ENCODE results near the gene RBFOX2. TPM values are rescaled to one million over a fixed set of nuclear protein-coding genes. Genes with fewer than 3 reads are reported as not detected.

Gene RBFOX2
- polyA plus RNA-seq, 1 of the 3 experiments (the other 2 are of a cell fraction) = 115 TPM

- Histone ChIP-seq H3K27me3 (ENCODE audit: insufficient read depth) (no peaks in the 10 kb centered on the region), H3F3A (replicated peaks; ENCODE audit: insufficient read depth) (peaks cover 3% of the 10 kb centered on the region), H3K27ac (ENCODE audit: low read depth in 2 of 2, low read length in 1 of 2) (no peak overlapping the region), H3K4me2 (no peak overlapping the region), H2AFZ (ENCODE audit: low read depth) (no peak overlapping the region), H3K9me2 (no peaks in the 10 kb centered on the region), H3K36me3 (replicated peaks in 1 of 2; ENCODE audit: control insufficient read depth in 1 of 2, insufficient read depth in 2 of 2, low read length in 1 of 2) (no peaks in the 10 kb centered on the region), H4K20me1 (ENCODE audit: insufficient read depth) (no peaks in the 10 kb centered on the region), H3K4me1 (ENCODE audit: control insufficient read depth in 1 of 2, insufficient read depth in 2 of 2, low read depth in 1 of 2, low read length in 1 of 2) (peaks cover 4 to 20% of the 10 kb centered on the region in 2 experiments; a peak in 3 of 4 replicates), H3K9me3 (no peaks in the 10 kb centered on the region), H3K79me2 (ENCODE audit: insufficient read depth) (no peaks in the 10 kb centered on the region), H3K4me3 (ENCODE audit: low read depth in 2 of 2, low read length in 1 of 2) (no peak overlapping the region), H3K9ac (no peak overlapping the region)
- POLR2A ChIA-PET = interaction anchor here (1.0 kb wide), 1 partner anchor 93 kb away, joined by 4 read pairs; no protein-coding TSS in a partner anchor
- TF ChIP-seq CHD2 (IDR thresholded peaks at IDR 0.05; ENCODE audit: low read length, partially characterized antibody) (no peak), TEAD4 (IDR thresholded peaks at IDR 0.05; ENCODE audit: borderline replicate concordance, insufficient read depth) (no peak), FOSL2 (IDR thresholded peaks at IDR 0.05; ENCODE audit: borderline replicate concordance, low read depth) (no peak), FOXM1 (IDR thresholded peaks at IDR 0.05; ENCODE audit: low read depth) (no peak), YY1 (IDR thresholded peaks at IDR 0.05; ENCODE audit: low read depth) (no peak), RCOR1 (IDR thresholded peaks at IDR 0.05; ENCODE audit: low read length) (no peak), RAD21 (IDR thresholded peaks at IDR 0.05; ENCODE audit: low read length) (no peak), JUND (IDR thresholded peaks at IDR 0.05) (no peak), TAF1 (IDR thresholded peaks at IDR 0.05; ENCODE audit: borderline replicate concordance, low read depth, low read length) (no peak), EZH2phosphoT487 (IDR thresholded peaks at IDR 0.05; ENCODE audit: borderline replicate concordance, low read depth) (no peak), TCF12 (IDR thresholded peaks at IDR 0.05) (no peak), MEF2A (IDR thresholded peaks at IDR 0.05; ENCODE audit: borderline replicate concordance, low read depth) (no peak), POLR2AphosphoS5 (IDR thresholded peaks at IDR 0.05; ENCODE audit: low read depth, low read length) (no peak), GATA2 (CRISPR knock-in tag; IDR thresholded peaks at IDR 0.05) (no peak), NRF1 (IDR thresholded peaks at IDR 0.05; ENCODE audit: low read depth, low read length) (no peak), EP300 (IDR thresholded peaks at IDR 0.05; ENCODE audit: borderline replicate concordance in 1 of 2, low read depth in 1 of 2, low read length in 1 of 2) (no peak), RFX5 (IDR thresholded peaks at IDR 0.05; ENCODE audit: low read length) (no peak), MAX (IDR thresholded peaks at IDR 0.05; ENCODE audit: low read depth) (no peak)
- TF ChIP-seq, protein P1, sequence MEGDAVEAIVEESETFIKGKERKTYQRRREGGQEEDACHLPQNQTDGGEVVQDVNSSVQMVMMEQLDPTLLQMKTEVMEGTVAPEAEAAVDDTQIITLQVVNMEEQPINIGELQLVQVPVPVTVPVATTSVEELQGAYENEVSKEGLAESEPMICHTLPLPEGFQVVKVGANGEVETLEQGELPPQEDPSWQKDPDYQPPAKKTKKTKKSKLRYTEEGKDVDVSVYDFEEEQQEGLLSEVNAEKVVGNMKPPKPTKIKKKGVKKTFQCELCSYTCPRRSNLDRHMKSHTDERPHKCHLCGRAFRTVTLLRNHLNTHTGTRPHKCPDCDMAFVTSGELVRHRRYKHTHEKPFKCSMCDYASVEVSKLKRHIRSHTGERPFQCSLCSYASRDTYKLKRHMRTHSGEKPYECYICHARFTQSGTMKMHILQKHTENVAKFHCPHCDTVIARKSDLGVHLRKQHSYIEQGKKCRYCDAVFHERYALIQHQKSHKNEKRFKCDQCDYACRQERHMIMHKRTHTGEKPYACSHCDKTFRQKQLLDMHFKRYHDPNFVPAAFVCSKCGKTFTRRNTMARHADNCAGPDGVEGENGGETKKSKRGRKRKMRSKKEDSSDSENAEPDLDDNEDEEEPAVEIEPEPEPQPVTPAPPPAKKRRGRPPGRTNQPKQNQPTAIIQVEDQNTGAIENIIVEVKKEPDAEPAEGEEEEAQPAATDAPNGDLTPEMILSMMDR (IDR thresholded peaks at IDR 0.05) = no peak
- TF ChIP-seq, protein P2, sequence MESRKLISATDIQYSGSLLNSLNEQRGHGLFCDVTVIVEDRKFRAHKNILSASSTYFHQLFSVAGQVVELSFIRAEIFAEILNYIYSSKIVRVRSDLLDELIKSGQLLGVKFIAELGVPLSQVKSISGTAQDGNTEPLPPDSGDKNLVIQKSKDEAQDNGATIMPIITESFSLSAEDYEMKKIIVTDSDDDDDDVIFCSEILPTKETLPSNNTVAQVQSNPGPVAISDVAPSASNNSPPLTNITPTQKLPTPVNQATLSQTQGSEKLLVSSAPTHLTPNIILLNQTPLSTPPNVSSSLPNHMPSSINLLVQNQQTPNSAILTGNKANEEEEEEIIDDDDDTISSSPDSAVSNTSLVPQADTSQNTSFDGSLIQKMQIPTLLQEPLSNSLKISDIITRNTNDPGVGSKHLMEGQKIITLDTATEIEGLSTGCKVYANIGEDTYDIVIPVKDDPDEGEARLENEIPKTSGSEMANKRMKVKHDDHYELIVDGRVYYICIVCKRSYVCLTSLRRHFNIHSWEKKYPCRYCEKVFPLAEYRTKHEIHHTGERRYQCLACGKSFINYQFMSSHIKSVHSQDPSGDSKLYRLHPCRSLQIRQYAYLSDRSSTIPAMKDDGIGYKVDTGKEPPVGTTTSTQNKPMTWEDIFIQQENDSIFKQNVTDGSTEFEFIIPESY (IDR thresholded peaks at IDR 0.05; ENCODE audit: borderline replicate concordance, low read depth) = no peak
- no peak for DNase-seq
- 95% methylated on average over 5 of the region's 5 CpGs for WGBS (ENCODE audit: low lambda C conversion rate)
- CTCF ChIA-PET = interaction anchor here (1.5 to 10.0 kb wide), 12 partner anchors 12 to 170 kb away, joined by 3 to 147 read pairs (median 52); no protein-coding TSS in a partner anchor
Measured at GRCh38 chr22:36064358-36064757, 35.7 kb upstream of the RBFOX2 start.
